ENCODE results near the gene FIGNL1. TPM values are rescaled to one million over a fixed set of nuclear protein-coding genes. Genes with fewer than 3 reads are reported as not detected.

FIGNL1 gene
- total RNA-seq, 2 experiments from 2014 or later, result 46.8 to 47.2 TPM

DNA sequence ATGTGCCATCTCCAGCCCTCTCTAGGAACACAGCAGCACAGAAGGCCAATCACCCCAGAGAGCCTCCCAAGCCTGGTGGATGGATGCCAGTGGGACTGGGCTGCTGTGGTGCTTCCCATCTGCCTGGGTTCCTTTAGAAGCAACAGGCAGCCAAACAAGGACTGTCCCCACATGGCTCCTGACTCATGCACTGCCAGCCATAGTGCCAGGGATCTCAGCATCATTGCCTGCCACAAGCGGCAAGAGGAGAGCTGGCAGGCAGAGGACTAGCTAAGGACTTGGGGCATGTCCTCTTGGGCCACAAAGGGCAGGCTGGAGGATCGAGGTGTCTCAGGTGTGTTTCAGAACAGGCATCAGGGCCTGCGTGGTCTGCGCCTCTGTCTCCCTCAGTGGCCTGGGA, 23.4 kb upstream of the FIGNL1 start:
- Mint-ChIP-seq H3K9me3 (no peaks in the 10 kb centered on the region), H3K4me1 (ENCODE audit: low read depth) (peaks cover 3% of the 10 kb centered on the region), H3K36me3 (ENCODE audit: low read depth) (no peaks in the 10 kb centered on the region), H3K27me3 (no peaks in the 10 kb centered on the region), H3K4me3 (no peak overlapping the region), H3K27ac (no peak overlapping the region)
- CTCF ChIA-PET, result interaction anchor here (1.3 kb wide), 1 partner anchor 206 kb away, joined by 5 read pairs; no protein-coding TSS in a partner anchor
- DNase-seq (no peak), ATAC-seq (no peak)
- intact Hi-C loops (cut with micrococcal nuclease), result no loop called here
- TF ChIP-seq, protein P1, sequence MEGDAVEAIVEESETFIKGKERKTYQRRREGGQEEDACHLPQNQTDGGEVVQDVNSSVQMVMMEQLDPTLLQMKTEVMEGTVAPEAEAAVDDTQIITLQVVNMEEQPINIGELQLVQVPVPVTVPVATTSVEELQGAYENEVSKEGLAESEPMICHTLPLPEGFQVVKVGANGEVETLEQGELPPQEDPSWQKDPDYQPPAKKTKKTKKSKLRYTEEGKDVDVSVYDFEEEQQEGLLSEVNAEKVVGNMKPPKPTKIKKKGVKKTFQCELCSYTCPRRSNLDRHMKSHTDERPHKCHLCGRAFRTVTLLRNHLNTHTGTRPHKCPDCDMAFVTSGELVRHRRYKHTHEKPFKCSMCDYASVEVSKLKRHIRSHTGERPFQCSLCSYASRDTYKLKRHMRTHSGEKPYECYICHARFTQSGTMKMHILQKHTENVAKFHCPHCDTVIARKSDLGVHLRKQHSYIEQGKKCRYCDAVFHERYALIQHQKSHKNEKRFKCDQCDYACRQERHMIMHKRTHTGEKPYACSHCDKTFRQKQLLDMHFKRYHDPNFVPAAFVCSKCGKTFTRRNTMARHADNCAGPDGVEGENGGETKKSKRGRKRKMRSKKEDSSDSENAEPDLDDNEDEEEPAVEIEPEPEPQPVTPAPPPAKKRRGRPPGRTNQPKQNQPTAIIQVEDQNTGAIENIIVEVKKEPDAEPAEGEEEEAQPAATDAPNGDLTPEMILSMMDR (IDR thresholded peaks at IDR 0.05), result no peak
- POLR2A ChIA-PET, result no interaction called here

DNA sequence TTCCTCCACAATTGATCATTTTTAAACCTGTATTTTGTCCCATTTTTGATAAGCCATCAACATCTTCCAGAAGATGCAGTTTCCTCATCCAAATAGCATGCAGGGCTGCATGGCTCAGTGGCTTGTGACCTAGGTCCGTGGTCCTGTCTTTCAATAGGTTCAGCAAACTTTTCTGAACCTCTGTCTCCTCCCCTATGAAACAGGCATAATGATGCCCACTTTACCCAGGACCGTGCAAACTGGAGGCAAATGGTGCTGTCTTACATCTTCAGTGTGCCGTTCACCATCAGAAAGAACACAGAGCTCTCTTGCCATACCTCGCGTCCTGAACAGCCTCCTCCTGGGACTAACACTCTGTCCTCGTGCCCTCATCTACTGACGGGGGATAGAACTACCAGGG, 22.3 kb upstream of the FIGNL1 start:
- H3K4me1 Mint-ChIP-seq (ENCODE audit: low read depth), result peaks cover 11% of the 10 kb centered on the region
- H3K27me3 Mint-ChIP-seq, result peaks cover 2% of the 10 kb centered on the region
- ChIA-PET CTCF (interaction anchor here (1.3 to 2.1 kb wide), 3 partner anchors 161 to 207 kb away, joined by 4 to 8 read pairs (median 5); no protein-coding TSS in a partner anchor), POLR2A (no interaction called here)
- TF ChIP-seq, protein P1 (IDR thresholded peaks at IDR 0.05), result no peak
- intact Hi-C loops (cut with micrococcal nuclease), result no loop called here
- no peak for ATAC-seq
- no peak overlapping the region for H3K27ac Mint-ChIP-seq
- no peaks in the 10 kb centered on the region for H3K9me3 Mint-ChIP-seq
- H3K4me3 Mint-ChIP-seq, result no peak overlapping the region
- DNase-seq, result no peak
- no peaks in the 10 kb centered on the region for H3K36me3 Mint-ChIP-seq (ENCODE audit: low read depth)

- peaks cover 2% of the 10 kb centered on the region for H3K27me3 Mint-ChIP-seq
- TF ChIP-seq, protein P1 (IDR thresholded peaks at IDR 0.05), result no peak
- intact Hi-C loops (cut with micrococcal nuclease), result no loop called here
- no peaks in the 10 kb centered on the region for H3K36me3 Mint-ChIP-seq (ENCODE audit: low read depth)
- ChIA-PET POLR2A (no interaction called here), CTCF (interaction anchor here (1.0 to 2.1 kb wide), 4 partner anchors 161 to 379 kb away, joined by 3 to 8 read pairs (median 5); no protein-coding TSS in a partner anchor)
- no peak for ATAC-seq
- no peak overlapping the region for H3K27ac Mint-ChIP-seq
- H3K9me3 Mint-ChIP-seq, result no peaks in the 10 kb centered on the region
- peaks cover 15% of the 10 kb centered on the region for H3K4me1 Mint-ChIP-seq (ENCODE audit: low read depth)
- H3K4me3 Mint-ChIP-seq, result no peak overlapping the region
- DNase-seq, result no peak
Observed at GRCh38 chr7:50471970-50472369, 21.8 kb upstream of the FIGNL1 start.

DNA sequence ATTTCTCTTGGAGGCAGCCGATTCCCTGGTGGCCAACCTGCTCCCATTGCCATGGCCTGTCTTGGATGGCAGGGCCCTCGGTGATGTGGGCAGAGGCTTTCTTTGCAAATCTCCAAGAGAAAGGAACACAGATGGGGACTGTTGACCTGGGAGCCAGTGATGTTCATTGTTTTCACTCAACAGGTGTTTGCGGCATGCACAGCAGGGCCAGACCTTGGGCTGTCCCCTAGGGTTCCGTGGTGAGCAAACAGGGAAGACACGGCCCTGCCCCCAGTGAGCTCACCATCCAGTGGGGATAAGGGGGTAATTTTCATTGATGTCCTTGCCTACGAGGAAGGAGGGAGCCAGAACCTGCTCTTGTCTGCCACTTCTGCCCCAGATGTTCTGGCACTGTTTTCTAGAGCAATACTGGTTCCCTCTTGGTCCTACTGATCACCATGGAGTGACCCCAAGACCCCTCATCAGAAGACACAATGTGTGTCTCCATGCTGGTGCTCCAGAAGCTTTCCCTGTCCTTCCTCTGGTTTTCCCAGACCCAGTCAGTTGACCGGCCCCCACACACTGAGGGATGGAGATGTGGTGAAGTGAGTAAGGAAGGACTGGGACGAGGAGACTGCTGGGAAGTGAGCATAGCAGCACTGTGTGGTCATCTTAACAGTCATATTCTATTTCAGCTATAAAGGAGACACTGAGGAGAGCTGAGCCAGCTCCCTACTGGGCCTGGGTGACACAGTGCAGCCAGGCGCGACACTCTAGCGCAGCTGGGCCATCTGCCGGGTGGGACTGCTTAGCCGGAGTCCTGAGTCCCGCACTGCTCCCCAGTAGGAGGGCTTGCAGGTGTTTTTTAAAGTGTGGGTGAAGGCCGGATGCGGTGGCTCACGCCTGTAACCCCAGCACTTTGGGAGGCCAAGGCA, 20.4 kb upstream of the FIGNL1 start:
- H3K4me1 Mint-ChIP-seq (ENCODE audit: low read depth), result peaks cover 15% of the 10 kb centered on the region
- no peaks in the 10 kb centered on the region for H3K36me3 Mint-ChIP-seq (ENCODE audit: low read depth)
- H3K9me3 Mint-ChIP-seq, result no peaks in the 10 kb centered on the region
- ChIA-PET POLR2A (no interaction called here), CTCF (interaction anchor here (1.3 to 5.0 kb wide), 4 partner anchors 163 to 691 kb away, joined by 3 to 48 read pairs (median 7); no protein-coding TSS in a partner anchor)
- H3K27me3 Mint-ChIP-seq, result peaks cover 2% of the 10 kb centered on the region
- intact Hi-C loops (cut with micrococcal nuclease), result no loop called here
- ATAC-seq (no peak), DNase-seq (no peak)
- no peak overlapping the region for H3K27ac Mint-ChIP-seq
- no peak overlapping the region for H3K4me3 Mint-ChIP-seq
- TF ChIP-seq, protein P1 (IDR thresholded peaks at IDR 0.05), result no peak

DNA sequence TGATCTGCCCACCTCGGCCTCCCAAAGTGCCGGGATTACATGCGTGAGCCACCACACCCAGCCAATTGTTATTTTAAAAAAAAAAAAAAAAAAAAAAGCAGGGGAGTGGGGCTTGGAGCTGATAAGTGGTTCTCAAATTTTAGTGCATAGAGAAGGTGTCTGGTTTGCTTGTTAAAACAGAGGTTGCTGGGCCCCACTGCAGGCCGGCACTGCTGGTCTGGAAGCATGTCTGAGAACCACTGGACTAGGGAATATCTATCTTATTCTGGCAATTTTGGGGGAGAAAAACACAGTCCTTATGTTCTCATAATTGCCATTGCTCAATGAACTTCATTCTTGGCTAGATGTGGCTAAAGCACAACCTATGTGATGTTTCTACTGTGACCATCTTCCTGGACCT, 19.0 kb upstream of the FIGNL1 start:
- H3K4me3 Mint-ChIP-seq, result no peak overlapping the region
- ATAC-seq, result no peak
- ChIA-PET CTCF (interaction anchor here (1.0 to 5.0 kb wide), 18 partner anchors 14 to 692 kb away, joined by 3 to 52 read pairs (median 13); partner anchors contain the start of genes FIGNL1 and ZPBP), POLR2A (no interaction called here)
- intact Hi-C loops (cut with micrococcal nuclease), result loop anchor here (5.0 to 10.0 kb wide), 4 partner anchors 163 to 676 kb away; no protein-coding TSS in a partner anchor
- peaks cover 2% of the 10 kb centered on the region for H3K27me3 Mint-ChIP-seq
- TF ChIP-seq, protein P1 (IDR thresholded peaks at IDR 0.05), result no peak
- no peak overlapping the region for H3K27ac Mint-ChIP-seq
- H3K4me1 Mint-ChIP-seq (ENCODE audit: low read depth), result peaks cover 12% of the 10 kb centered on the region
- H3K9me3 Mint-ChIP-seq, result no peaks in the 10 kb centered on the region
- no peaks in the 10 kb centered on the region for H3K36me3 Mint-ChIP-seq (ENCODE audit: low read depth)
- no peak for DNase-seq
